GM12892 (cell line): ENCODE results near the gene TMEM80.
A peak's percentile ranks its signal among the peaks of the same experiment; 100 is the strongest.

Experiments used
- DNase-seq: peaks from one replicate; pipeline ENCODE4 v3.0.0; 2011; ENCODE audit not compliant: insufficient read length
- FAIRE-seq: peaks from 2 replicates; lab custom pipeline; 2011; peaks lifted over from hg19 to GRCh38; lab: Jason Lieb, UNC
- POLR2A ChIP-seq: IDR thresholded peaks from 2 replicates; pipeline ENCODE4 v1.6.1; 2011; ENCODE audit warnings: low read depth, low read length, control low read depth
- POLR2AphosphoS5 ChIP-seq: IDR thresholded peaks from 2 replicates; pipeline ENCODE4 v1.6.1; 2011; ENCODE audit warnings: low read depth, low read length, control low read depth
- TAF1 ChIP-seq: IDR thresholded peaks from 2 replicates; pipeline ENCODE4 v1.6.1; 2011; ENCODE audit warnings: low read depth, mild to moderate bottlenecking, control low read depth, low read length, borderline replicate concordance

TMEM80 gene

DNA sequence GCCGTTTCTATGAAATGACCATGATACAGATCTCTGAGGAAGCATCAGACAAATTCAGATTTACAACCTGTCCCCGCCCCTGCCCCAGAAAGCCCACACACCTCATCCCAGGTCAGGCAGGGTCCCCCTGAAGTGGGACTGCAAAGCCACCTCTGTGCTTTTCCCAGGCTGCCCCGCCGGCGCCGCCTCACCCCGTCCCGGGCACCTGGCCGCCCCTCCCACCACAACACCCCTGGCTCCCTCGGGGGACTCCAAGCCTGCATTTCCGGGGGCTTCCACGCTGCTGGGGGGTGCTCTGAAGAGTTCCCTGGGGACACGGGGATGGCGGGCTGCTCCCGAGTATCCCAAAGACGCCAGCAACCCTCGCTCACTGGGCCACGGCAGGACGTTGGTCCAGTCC lies 35.3 kb upstream of the TMEM80 start:
- DNase-seq (no peak), FAIRE-seq (no peak)
- TF ChIP-seq POLR2AphosphoS5 (no peak), TAF1 (no peak), POLR2A (no peak)

DNA sequence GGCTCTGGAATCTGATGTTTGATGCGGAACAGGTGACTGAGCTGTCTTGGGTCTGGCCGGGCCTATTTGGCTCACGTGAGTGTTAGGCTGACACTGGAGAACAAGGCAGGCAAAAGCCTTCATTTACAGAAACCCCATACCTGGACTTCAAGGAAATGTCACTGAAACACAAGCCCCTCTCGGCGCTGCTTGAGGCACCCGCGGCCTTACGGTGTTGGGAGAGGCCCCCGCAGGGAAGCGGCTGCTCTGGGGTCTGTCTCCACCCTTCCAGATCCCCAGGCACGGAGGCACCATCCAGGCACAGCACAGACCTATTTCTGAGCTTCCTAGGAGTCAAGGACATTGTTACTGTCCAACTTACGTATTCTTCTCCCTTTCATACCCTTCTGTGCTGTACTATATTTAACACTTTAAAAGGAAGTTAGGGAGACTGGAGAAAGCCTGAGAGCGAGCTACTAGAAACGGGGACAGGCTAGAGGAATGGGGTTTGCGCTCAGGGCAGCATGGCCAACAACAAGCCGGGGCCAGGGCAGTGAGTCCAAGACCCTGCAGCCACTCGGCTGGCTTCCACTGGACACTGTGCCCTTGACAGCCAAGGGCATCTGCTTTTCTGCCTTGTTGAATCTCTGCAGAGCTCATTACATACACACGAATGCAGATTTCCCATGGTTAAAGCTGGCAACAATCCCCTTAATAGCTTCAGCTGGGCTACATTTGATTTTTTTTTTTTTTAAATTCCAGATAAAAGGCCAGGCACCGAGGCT lies 34.8 kb upstream of the TMEM80 start:
- FAIRE-seq (no peak), DNase-seq (no peak)
- TF ChIP-seq POLR2A (no peak), POLR2AphosphoS5 (no peak)

DNA sequence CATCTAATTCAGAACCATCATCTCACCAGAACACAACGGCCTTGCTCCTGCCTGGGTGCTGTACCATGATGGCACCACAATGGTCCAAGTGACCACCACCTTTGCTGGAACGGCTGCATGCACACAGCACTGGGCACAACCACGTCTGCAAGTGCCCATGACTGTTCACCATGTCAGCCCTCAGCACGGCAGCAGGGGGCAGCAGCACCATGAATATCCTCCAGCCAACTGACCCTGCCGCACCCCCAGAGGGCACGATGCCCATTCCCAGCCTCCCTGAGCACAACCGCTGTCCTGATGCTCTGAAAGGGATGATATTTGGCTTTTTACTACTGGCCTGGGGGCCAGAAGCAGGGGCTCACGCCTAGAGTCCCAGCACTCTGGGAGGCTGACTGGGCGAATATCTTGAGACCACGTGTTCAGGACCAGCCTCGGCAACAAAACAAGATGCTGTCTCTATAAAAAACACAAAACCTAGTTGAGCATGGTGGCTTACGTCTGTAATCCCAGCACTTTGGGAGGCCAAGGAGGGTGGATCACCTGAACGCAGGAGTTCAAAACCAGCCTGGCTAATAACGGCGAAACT lies 32.8 kb upstream of the TMEM80 start:
- peak; percentile 83 for FAIRE-seq
- no peak for TF ChIP-seq POLR2AphosphoS5
- no peak for TF ChIP-seq TAF1
- TF ChIP-seq POLR2A: no peak
- DNase-seq: peak; percentile 73

DNA sequence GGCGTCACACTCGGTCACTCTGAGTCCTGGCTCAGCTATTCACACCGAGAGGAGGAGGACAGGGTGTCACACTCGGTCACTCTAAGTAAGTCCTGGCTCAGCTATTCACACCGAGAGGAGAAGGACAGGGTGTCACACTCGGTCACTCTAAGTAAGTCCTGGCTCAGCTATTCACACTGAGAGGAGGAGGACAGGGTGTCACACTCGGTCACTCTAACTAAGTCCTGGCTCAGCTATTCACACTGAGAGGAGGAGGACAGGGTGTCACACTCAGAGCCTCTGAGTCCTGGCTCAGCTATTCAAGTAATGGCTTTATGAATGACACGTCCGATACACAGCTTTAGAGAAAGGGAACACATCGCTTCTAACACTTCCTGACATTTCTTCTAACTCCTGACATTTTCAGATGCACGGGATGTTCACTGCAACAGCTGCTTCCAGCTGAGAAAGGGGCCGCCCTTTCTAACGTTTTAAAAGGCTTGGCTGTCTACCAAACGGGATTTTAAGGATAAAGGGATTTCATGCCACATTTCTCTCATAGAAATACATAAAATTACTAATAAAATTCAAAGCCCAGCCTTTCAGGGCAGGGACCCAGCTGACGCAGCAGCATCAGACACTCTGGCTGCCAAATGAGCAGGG lies 30.4 kb upstream of the TMEM80 start:
- TF ChIP-seq TAF1: no peak
- TF ChIP-seq POLR2A: no peak
- TF ChIP-seq POLR2AphosphoS5: no peak
- DNase-seq (no peak), FAIRE-seq (no peak)

DNA sequence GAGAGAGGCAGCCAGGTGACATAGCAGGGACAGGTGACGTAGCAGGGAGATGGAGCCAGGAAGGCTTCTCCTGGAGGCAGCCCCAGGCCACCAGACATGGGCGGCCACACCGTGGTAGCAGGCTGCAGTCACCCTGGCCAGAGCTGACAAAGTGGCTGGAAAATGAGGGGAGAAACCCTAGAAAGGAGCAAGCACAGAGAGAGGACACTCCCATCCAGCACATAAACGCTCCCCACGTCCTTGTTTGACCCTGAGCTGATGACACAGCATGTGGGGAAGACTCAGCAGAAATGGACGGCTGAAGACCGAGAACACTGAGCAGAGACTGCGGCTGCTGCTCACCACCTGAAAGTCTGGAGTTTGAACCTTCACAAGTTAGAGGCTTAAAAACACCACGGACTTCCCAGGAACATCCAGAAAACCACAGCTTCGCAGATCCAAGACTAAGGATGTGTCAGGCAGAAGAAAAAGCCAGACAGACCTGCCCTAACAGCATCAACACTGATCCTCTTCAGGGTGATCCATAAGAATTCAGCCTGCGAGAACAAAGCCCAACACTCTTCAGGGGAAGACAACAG lies 29.8 kb upstream of the TMEM80 start:
- DNase-seq (no peak), FAIRE-seq (no peak)
- no peak for TF ChIP-seq TAF1
- TF ChIP-seq POLR2AphosphoS5: no peak
- no peak for TF ChIP-seq POLR2A

DNA sequence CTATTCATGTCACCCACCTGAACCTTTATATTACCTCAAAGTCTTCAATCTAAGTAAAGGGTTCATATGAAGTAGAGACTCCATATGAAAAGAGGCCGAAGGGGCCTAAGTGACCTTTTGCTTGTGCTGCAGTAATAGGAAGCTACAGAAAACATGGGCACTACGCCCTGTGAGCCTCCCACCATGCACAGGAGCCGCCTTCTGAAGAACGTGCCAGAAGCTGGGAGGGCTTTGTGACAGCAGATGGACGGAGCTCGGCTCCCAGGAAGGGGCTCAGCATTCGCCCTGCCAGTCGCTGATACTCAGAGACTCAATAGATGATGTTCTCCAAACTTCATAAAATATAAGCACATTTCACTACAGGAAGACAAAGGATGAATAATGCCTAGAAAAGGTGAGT lies 21.8 kb upstream of the TMEM80 start:
- DNase-seq: no peak
- TF ChIP-seq POLR2A (no peak), TAF1 (no peak), POLR2AphosphoS5 (no peak)
- no peak for FAIRE-seq

DNA sequence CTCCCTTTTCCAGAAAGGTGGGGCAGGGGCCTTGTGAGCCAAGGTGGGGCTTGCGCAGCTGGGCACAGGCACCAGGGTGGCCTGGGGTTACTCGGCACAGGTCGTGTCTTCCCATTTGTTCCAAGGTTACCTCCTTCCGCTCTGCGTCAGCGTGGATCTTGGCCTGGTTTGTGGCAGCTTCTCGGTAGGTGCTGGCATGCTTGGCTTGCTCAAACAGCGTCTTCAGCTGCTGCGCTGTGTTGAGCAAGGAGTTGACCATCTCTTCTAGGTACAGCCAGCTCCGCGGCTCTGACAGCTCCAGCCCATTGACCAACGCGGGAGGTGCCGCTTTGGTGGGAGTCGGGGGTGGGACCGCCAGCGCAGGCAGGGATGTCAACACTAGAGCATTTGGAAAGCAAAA lies 21.2 kb upstream of the TMEM80 start:
- FAIRE-seq (no peak), DNase-seq (no peak)
- TF ChIP-seq POLR2A (no peak), POLR2AphosphoS5 (no peak), TAF1 (no peak)

DNA sequence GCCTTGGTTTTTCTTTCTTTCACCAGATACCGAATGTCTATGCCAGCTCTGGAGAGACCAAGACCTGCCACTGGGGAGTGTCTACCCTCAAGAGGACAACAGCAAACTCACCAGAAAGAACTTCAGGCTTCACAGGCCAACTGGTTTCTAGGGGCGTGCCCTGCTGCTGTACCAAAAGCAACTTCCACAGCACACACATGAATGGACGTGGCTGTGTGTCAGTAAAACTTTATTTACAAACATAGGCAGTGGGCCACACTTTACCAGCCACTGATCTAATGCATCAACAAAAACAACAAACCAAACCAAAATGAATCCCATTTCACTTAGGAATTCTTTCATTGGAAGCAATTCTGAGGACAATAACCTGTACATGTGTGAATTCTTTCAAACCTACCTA lies 17.3 kb upstream of the TMEM80 start:
- no peak for DNase-seq
- no peak for TF ChIP-seq POLR2AphosphoS5
- no peak for TF ChIP-seq TAF1
- TF ChIP-seq POLR2A: no peak
- no peak for FAIRE-seq

DNA sequence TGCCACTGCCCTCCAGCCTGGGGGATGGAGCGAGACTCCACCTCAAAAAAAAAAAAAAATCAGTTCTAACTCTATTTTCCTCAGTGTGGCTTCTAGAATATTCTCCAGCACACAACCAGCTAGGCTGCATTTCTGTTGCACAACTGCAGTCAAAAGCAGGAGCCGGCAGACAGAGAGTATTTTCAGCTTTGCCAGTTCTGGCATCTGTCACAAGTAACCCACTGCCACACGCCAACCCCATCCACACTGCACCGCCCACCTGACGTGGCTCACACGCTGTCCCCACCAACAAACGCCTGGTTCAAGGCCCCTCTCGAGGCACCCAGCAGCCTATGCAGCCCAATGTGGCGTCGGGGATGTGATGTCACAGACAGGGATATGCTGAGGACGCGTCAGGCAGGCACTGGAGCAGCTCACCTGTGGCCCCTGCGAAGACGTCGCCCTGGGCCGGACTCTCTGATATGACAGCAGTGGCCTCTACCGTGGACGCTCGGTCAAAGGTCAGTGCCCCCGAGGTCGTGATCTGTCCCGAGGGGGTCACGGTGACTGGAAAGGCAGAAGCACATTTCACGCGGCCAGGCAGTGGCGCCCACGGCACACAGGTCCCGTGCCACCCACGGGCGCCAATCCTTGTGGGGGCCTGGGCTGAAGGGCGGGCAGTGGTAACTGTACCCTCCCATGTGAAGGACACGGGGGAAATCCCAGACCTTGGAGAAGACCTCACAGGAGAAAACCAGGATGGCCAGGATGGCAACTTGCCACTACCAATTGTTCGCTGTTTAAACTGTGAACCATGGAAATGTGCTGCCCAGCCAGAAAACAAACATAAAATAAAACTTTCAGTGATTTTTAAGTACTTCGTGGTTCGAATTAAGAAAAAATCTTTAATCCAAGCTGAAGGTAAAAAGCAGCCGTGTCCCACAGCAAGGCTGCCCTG lies 16.1 kb upstream of the TMEM80 start:
- TF ChIP-seq POLR2AphosphoS5: no peak
- TF ChIP-seq POLR2A: no peak
- no peak for TF ChIP-seq TAF1
- FAIRE-seq (no peak), DNase-seq (no peak)

DNA sequence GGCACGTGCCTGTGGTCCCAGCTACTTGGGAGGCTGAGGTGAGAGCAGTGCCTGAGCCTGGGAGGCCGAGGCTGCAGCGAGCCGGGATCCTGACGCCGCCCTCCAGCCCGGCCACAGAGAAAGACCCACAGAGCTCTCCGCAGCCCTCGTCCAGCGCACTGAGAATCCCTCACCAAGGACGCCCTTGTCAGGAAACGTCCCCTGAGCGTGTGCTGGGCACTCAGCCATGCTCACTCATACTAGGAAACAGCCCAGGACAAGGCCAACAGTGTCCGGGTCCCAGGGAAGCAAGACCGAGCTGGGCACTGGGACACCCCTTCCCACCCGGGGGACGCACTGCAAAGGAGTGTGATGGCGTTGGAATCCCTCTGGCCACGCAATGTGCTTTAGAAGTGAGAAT lies 15.1 kb upstream of the TMEM80 start:
- FAIRE-seq (no peak), DNase-seq (no peak)
- TF ChIP-seq POLR2AphosphoS5: no peak
- TF ChIP-seq POLR2A: no peak
- TF ChIP-seq TAF1: no peak
